GM19328 (cell line): Measurements from ENCODE around the gene TMEM208.

Source experiments
- ATAC-seq: cut with Tn5 transposase; IDR thresholded peaks from one replicate; pipeline ENCODE4 v1.9.1; 2021; ENCODE audit warnings: mild to moderate bottlenecking, moderate library complexity; ENCODE audit not compliant: unreplicated experiment

Gene TMEM208

DNA sequence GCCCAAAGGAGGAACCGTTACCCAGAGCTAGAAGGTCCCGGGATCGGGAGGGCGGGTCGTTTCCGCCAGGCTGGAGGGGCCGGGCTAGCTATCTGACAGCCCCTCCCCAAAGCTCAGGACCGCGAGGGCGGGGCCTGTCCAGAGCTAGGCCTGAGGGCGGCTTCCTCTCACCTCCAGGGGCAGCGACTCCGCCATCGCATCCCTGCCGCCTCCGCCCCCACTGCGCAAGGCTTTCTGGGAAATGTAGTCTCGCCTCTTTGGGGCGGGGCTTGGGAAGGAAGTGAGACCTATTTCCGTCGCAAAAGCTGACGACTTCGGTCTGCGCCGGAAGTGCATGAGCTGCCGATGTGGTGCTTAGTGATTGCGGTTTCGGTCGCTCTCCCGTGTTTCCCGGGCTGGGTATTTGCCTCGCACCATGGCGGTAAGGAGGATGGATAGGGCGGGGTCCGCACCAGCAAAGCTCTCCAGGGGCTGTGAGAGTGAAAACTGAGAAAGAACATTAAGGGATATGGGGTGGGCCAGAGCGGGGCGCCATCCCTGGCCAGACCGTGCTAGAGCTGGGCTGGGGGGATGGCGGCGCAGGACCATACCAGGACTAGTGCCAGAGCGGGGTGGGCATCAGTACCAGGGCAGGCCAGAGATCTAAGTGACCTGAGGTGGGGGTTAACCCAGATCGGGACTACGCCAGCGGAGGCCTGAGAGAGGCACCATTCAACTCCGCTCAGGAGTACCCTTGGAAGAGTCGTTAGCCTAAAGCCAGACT, at the start of gene TMEM208:
Gene TMEM208 (plus strand): TSS at position 327 of the 763 bp plus-strand sequence. CDS start 89 bp downstream, at position 416.
- ATAC-seq, result peak; percentile 89

DNA sequence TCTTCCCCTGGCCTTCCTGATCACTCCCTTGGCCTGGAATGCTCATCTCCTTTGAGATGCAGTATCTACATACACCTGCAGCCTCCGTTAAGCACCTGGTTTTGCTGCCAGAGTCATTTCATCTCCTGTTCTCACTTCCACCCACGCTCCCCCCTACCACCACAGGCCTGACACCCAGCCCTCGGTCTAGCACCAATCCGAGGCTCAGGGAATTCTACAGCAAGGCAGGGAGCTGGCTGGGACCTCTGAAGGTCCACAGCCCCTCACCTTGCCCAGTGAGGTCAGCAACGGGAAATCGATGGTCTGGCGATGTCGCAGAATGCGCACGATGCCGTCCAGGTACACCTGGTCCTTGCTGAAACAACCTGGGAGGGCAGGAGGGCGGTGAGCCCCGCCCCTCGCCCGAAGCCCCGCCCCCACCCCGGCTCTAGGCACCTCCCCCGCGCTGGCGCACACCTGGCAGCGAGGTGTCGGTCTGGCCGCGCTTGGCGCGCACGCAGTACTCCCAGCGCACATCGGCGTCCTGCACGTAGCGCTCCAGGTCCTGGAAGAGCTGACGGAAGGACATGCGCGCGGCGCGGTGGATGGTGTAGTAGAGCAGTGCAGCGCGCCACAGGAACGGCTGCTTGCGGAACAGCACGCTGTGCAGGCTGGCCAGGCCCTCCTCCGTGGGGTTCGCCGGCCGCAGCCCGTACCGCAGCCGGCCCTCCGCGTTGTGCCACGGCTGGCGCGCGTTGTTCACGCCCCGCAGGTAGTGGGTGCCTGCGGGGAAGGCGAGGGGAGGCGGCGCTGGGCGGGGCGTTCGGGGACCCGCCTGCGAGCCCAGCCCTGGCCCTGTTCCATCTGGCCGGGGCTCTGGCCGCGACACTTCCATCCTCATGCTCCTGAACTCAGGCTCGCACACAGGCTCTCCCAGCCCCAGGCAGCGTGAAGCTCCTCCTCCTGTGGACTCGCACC, 48.9 kb upstream of the TMEM208 start:
- no peak for ATAC-seq

DNA sequence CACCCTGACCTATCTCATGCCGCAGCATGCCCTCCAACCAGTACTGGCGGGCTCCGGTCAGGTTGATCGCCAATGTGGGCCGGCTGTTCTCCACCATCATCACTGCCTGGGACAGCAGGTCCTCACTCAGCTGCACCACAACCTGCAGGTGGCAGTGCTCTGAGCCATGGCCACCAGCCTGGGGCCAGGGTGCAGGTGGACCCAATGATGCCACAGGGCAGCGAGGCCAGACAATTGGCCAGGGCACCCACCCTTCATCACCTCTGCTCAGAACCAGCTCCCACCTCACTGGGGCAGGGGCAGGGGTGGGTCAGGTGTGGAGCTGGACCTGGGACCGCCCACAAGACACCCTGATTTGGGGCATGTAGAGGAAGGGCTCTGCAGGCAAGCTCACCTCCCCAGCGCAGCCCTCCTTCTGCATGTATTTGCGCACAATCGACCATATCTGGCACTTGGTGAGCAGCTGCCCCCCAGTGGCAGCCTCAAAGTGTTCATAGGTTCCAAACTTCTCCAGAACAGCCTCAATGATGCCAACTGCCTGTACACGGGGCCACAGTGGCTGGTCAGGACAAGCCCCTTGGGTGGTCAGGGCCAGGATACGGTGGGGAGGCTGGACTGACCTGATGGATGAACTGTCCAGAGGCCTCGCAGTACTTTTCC, 47.4 kb upstream of the TMEM208 start:
- no peak for ATAC-seq

GRCh38 chr16:67180166-67180565, 46.8 kb upstream of the TMEM208 start:
- no peak for ATAC-seq

DNA sequence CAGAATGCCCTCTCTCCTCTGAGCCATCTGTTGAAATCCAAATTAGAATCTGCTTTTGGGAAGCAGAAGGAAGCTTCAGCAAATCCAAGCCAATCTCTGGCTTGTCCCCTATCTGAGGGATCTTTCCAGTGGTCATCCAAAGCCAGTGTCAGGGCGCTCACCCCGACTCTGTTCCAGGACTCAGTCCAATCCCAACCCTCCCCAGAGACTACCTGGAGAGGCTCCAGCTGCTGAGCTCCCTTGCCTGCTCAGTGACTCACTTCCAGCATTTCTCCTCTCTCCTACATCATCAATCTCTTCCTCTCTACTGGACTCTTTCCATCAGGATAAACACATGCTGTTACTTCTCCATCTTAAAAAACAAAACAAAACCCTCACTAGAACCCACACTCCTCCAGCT, 45.6 kb upstream of the TMEM208 start:
- no peak for ATAC-seq

DNA sequence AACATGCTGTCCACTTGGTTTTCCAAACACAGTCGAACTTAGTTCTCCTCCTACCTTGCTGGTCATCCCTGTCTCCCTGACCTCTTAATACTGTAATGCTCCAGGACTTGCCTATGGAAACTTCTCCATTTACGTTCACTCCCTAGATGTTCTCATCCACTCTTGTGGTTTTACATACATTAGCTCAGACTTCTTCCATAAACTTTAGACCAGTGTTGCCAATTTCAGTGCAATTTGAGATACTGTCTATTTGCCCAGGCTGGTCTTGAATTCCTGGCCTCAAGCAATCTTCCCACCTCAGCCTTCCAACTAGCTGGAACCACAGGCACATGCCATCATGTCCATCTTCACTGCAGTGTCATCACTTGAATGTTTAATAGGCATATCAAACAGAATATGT, 44.6 kb upstream of the TMEM208 start:
- ATAC-seq, result no peak

DNA sequence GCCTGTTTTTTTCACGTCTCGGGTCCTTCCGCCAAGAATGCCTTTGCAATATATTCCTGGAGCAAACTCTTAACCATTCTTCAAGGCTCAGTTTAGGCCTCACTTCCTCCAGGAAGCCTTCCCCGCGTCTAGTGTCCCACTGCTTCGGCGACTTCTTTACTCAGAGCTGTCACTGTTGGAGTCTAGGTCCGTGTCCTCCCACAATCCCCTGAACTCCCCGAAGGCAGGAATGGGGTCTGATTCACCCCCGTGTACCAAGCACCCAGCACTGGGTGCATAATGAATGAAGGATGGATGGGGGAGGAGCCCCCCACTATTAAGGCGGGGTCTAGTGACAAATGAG, 43.7 kb upstream of the TMEM208 start:
- ATAC-seq, result no peak

GRCh38 chr16:67183627-67184452, 43.1 kb upstream of the TMEM208 start, which contains the start of gene MATCAP1:
MATCAP1 (minus strand) TSS chr16:67183963; CDS start chr16:67180610, 3,353 bp downstream.
- peak; percentile 88 for ATAC-seq

- ATAC-seq, result no peak
These were observed 42.4 kb upstream of the TMEM208 start for GRCh38 chr16:67184453-67184994.

GRCh38 chr16:67184995-67185650, 41.8 kb upstream of the TMEM208 start:
- ATAC-seq, result no peak

DNA sequence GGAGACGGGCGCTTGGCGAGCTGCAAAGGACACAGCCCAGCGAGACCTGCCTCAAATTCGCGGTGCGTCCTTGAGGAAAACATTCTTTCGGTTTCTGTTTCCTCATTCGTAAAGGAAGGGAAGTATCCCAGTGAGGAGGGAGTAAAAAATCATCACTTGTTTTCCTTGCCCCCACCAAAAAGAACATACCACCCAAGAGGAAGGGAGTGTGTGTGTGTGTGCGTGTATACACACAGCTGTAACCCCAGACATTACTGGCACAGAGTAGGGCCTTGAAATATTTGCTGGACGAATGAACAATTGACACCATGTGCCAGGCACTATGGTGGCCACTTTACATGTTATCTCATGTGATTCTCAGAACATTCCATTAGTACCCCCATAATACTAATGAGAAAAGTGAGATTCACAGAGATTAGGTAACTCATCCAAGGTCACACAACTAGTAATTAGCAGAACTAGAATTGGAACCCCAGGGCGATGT, 41.2 kb upstream of the TMEM208 start:
- ATAC-seq, result no peak

- ATAC-seq, result no peak
These were observed 40.4 kb upstream of the TMEM208 start for GRCh38 chr16:67186550-67186950.

DNA sequence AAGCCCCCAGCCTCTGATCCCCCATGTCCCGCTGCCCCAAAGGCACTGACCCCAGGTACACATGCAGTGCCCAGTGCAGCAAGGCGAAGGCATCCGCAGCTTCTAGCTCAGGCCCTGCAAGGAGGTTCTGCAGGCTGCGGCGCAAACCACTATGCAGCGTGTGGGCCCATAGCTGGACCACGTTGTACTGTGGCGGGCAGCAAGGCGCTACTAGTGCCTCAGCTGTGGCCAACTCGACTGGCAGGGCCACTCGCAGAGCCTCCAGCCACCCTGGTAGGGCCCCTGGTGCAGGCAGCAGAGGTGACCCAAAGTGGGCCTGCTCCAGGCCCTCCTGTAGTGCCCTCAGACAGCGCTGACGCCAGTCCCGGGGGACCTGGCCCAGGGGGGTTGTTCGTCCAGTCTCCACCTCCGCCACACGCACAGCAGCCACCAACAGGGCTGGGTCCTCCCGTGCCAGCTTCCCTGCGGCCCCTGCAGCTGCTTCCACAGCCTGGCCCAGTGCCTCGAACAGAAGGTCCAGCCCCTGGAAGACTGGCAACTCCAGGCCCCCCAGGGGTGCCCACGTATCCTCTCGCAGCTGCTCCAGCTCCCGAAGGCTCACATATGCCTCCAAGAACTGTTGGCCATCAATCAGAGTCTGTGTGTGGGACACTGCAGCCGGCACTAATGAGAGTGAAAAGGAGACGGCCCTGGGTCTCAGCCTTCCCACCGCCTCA, 39.6 kb upstream of the TMEM208 start:
- no peak for ATAC-seq

DNA sequence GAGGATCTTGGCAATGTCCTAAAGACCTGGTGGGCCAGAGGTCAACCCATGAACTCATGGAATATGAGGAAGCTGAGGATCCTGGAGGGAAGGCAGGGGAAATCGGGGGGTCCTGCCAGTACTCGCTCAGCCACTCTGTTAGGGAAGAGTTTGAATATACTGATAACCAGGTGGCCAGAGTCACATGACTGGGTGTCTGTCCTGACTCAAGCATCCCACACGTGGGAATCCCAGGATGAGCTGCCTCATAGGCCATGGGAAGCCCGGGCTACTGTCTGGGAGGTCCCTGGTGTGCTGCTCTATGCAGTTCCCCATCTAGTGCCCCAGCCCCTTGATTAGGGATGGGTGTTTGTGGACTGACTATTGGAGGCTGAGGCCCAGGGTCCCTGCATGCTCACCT, 38.6 kb upstream of the TMEM208 start:
- ATAC-seq, result no peak

- no peak for ATAC-seq
These were observed 38.1 kb upstream of the TMEM208 start for GRCh38 chr16:67188798-67189197.

DNA sequence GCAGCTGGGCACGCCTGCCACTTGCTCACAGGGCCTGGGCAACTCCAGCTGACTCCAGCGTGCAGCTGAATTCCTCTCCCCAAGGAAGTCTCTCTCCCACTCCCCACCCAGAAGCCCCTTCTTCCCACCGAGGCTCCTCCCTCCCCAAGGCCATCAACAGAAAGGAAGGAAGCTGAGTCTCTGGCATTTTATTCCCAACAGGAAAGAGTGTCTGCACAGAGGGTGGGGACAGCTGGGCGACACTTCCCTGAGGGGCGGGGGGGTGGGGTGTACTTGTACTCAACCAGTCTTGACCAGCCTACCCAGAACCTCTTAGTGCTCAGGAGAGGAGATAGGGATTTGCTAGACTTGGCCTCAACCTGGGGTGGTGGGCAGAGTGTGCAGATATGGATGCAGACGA, 36.9 kb upstream of the TMEM208 start, which contains the start of gene EXOC3L1:
Gene EXOC3L1 (minus strand): TSS at position 96 of the 400 bp plus-strand sequence. CDS start 460 bp downstream, outside the sequence.
- ATAC-seq, result no peak

GRCh38 chr16:67190448-67191399, 36.2 kb upstream of the TMEM208 start:
- ATAC-seq, result no peak
